ENCODE measurements around the gene C9orf152.

C9orf152 gene

DNA sequence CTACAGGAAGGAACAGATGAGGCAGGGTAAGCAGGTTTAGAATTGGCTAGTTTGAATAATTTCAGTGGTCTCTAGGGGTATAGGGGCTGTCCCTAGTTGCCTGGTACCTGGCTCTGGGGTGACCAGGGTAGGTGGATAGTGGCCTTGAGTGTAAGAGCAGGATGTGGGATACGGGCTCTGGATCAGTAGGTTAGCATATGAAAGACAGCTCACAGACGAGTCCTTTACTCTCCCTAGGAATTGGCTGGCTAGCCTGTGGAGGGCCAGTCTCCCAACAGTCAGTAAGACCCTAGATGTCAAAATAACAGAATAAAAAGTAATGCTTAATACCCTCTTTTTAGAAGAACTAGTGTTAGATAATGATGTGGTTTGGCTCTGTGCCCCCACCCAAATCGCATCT lies 16.6 kb upstream of the C9orf152 start:
- H3K27ac Mint-ChIP-seq = no peak overlapping the region
- TF ChIP-seq, protein P1, sequence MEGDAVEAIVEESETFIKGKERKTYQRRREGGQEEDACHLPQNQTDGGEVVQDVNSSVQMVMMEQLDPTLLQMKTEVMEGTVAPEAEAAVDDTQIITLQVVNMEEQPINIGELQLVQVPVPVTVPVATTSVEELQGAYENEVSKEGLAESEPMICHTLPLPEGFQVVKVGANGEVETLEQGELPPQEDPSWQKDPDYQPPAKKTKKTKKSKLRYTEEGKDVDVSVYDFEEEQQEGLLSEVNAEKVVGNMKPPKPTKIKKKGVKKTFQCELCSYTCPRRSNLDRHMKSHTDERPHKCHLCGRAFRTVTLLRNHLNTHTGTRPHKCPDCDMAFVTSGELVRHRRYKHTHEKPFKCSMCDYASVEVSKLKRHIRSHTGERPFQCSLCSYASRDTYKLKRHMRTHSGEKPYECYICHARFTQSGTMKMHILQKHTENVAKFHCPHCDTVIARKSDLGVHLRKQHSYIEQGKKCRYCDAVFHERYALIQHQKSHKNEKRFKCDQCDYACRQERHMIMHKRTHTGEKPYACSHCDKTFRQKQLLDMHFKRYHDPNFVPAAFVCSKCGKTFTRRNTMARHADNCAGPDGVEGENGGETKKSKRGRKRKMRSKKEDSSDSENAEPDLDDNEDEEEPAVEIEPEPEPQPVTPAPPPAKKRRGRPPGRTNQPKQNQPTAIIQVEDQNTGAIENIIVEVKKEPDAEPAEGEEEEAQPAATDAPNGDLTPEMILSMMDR (IDR thresholded peaks at IDR 0.05; ENCODE audit: unreplicated experiment in 3 of 3) = no peak
- H3K4me1 Mint-ChIP-seq = no peaks in the 10 kb centered on the region
- peaks cover 4% of the 10 kb centered on the region for H3K9me3 Mint-ChIP-seq
- no peaks in the 10 kb centered on the region for H3K36me3 Mint-ChIP-seq (ENCODE audit: low read depth)
- H3K4me3 Mint-ChIP-seq = no peak overlapping the region
- peaks cover 11% of the 10 kb centered on the region for H3K27me3 Mint-ChIP-seq (ENCODE audit: low read depth)

DNA sequence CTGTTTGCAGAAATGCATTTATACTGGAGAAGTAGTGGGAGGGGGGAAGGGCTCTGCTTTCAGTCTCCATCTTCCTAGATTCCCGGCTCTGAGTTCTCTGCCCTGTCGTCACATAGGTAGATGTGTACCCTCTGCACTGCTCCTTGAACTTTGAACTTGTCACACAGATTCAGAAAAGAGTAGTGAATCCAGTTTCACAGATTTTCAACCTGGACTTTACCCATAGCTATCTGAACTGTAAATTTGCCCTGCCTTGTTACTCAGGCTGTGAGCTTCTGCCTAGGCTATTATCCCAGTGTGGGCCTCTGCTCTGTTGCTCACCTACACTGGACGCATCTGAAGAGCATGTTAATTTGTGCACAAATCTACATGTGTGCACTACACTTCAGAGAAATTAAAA lies 12.8 kb upstream of the C9orf152 start:
- Mint-ChIP-seq H3K36me3 (ENCODE audit: low read depth) (no peaks in the 10 kb centered on the region), H3K9me3 (peaks cover 4% of the 10 kb centered on the region), H3K27ac (no peak overlapping the region), H3K4me3 (no peak overlapping the region), H3K4me1 (no peaks in the 10 kb centered on the region), H3K27me3 (ENCODE audit: low read depth) (peaks cover 12% of the 10 kb centered on the region)
- TF ChIP-seq, protein P1 (IDR thresholded peaks at IDR 0.05; ENCODE audit: unreplicated experiment in 3 of 3) = no peak

DNA sequence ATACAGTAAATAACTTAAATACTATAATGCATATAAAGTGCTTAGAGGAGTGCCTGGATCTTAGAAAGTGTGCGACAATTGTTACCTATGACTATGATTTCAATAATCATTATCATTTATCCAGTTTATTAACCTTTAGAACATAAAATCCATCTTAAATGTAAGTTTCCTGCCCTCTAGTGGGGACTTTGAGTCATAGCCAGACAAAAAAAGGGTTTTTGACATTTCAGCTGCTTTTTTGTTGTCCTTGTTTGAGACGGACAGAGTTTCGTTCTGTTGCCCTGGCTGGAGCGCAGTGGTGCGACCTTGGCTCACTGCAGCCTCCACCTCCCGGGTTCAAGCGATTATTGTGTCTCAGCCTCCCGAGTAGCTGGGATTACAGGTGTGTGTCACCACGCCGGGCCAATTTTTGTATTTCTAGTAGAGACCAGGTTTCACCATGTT lies 9.7 kb upstream of the C9orf152 start:
- Mint-ChIP-seq H3K9me3 (peaks cover 3% of the 10 kb centered on the region), H3K36me3 (ENCODE audit: low read depth) (no peaks in the 10 kb centered on the region), H3K27me3 (ENCODE audit: low read depth) (peaks cover 9% of the 10 kb centered on the region), H3K4me1 (no peaks in the 10 kb centered on the region), H3K27ac (peak overlapping the region in 1 of 3 experiments; percentile 63), H3K4me3 (no peak overlapping the region)
- TF ChIP-seq, protein P1 (IDR thresholded peaks at IDR 0.05; ENCODE audit: unreplicated experiment in 3 of 3) = peak; percentile 76 to 93 (median 81)

DNA sequence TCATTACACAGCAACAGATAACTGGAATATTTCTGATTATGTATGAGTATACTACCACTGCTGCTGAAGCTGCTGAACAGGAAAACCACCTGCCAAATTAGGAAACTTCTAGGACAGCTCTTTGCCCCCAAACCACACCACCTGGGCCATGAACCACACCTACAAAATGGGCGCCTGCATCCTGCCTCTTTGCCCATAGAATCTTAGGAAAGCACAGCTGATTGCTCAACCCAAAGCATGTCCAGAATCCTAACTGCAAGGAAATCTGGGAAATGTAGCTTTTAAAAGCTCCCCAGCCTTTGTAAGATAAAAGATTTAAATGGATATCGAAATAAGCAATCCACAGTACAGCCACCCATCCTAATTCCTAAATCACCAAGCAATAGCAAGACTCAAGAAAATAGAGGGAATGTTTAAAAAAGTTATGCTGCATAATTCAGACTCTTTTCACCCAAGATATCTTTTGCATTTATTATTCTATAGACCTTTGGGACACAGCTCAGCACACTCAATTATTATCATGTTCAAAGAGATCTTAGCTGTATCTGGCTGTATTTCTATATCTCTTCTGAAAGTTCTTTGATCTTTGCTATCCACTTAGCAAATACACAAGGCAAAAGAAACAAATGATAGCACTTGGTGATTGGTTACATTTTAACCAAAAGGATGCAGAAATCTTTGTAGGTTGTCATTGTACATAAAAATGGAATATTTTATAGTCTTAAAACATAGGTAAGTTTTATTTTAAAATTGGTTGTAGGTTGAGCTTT lies 6.8 kb upstream of the C9orf152 start:
- Mint-ChIP-seq H3K36me3 (ENCODE audit: low read depth) (no peaks in the 10 kb centered on the region), H3K27ac (no peak overlapping the region), H3K4me1 (no peaks in the 10 kb centered on the region), H3K9me3 (peaks cover 6% of the 10 kb centered on the region), H3K27me3 (ENCODE audit: low read depth) (peaks cover 12% of the 10 kb centered on the region), H3K4me3 (no peak overlapping the region)
- TF ChIP-seq, protein P1 (IDR thresholded peaks at IDR 0.05; ENCODE audit: unreplicated experiment in 3 of 3) = no peak

DNA sequence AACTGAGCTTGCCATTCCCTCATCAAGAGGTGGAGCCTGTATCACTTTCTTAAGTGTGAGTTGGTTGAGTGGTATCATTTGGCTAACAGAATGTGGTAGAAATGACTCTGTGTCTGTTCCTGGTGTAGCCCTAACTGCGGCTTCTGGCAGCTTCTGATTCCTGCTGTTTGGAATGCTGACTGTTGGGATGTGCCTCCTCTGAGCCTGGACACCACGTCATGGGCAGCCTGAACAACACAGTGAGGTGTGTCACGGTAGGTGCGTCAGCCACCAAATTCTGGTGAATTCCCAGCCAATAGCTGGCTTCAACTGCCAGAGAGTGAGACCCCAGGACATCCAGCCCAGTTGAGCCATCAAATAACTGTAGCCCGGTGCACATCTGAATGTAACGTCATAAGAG lies 6.1 kb upstream of the C9orf152 start:
- no peaks in the 10 kb centered on the region for H3K36me3 Mint-ChIP-seq (ENCODE audit: low read depth)
- H3K27me3 Mint-ChIP-seq (ENCODE audit: low read depth) = peaks cover 9% of the 10 kb centered on the region
- H3K4me1 Mint-ChIP-seq = no peaks in the 10 kb centered on the region
- TF ChIP-seq, protein P1 (IDR thresholded peaks at IDR 0.05; ENCODE audit: unreplicated experiment in 3 of 3) = no peak
- no peak overlapping the region for H3K4me3 Mint-ChIP-seq
- H3K27ac Mint-ChIP-seq = no peak overlapping the region
- peaks cover 6% of the 10 kb centered on the region for H3K9me3 Mint-ChIP-seq
